Retinal pigment epithelial cell (primary cell): ENCODE measurements around the gene TBC1D22A.

Experiments
- DNase-seq: peaks from one replicate; pipeline ENCODE4 v3.0.0-alpha.2; 2010; ENCODE audit warnings: low read depth
- H3K4me3 ChIP-seq: 2 replicates; pipeline ENCODE4 v1.5.1; 2011; ENCODE audit warnings: mild to moderate bottlenecking, low read length, control low read depth, moderate library complexity
- TF ChIP-seq, protein P1 (sequence below): conservative IDR thresholded peaks from 2 replicates; pipeline ENCODE4 v1.5.1; 2011; ENCODE audit warnings: low read depth, low read length, control low read depth, inconsistent platforms

TBC1D22A gene

DNA sequence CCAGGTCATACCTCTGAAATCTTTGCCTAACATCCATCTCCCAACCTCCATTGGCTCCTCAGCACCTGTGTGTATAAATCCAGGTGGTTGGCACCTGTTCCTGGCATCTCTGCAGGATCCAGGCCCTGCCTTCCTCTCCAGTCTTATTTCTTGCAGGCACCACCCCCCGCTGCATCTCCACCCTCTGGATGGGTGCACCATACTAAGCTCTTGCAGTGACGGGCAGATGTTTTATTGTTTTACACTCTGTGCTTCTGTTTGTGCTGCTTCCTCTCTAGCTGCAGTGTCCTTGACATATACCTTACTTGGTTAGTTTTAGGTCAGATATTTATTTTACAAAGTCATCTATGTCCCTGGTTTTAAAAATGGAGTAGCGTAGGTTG lies 102.6 kb downstream of the TBC1D22A start:
- H3K4me3 ChIP-seq, result no peak overlapping the region
- DNase-seq, result no peak
- TF ChIP-seq, protein P1, sequence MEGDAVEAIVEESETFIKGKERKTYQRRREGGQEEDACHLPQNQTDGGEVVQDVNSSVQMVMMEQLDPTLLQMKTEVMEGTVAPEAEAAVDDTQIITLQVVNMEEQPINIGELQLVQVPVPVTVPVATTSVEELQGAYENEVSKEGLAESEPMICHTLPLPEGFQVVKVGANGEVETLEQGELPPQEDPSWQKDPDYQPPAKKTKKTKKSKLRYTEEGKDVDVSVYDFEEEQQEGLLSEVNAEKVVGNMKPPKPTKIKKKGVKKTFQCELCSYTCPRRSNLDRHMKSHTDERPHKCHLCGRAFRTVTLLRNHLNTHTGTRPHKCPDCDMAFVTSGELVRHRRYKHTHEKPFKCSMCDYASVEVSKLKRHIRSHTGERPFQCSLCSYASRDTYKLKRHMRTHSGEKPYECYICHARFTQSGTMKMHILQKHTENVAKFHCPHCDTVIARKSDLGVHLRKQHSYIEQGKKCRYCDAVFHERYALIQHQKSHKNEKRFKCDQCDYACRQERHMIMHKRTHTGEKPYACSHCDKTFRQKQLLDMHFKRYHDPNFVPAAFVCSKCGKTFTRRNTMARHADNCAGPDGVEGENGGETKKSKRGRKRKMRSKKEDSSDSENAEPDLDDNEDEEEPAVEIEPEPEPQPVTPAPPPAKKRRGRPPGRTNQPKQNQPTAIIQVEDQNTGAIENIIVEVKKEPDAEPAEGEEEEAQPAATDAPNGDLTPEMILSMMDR, result no peak

DNA sequence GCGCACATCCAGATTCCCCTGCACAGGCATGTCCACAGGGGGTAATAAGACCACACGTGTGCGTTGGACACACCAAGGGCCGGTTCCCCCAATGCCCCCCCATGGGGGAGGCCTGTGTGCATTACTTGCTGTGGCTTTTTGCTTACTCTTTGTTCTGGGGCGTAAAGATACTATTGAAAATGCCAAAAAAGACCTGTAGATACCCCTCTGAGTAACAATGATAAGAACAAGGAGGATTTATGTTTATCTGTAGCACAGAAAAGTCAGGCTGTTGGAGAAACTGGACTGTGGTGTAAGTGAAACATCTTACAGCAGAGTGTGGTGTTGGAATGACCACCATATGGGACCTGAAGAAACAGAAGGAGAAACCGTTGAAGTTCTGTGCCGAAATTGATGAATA lies 103.2 kb downstream of the TBC1D22A start:
- no peak for DNase-seq
- no peak overlapping the region for H3K4me3 ChIP-seq
- TF ChIP-seq, protein P1, result no peak

DNA sequence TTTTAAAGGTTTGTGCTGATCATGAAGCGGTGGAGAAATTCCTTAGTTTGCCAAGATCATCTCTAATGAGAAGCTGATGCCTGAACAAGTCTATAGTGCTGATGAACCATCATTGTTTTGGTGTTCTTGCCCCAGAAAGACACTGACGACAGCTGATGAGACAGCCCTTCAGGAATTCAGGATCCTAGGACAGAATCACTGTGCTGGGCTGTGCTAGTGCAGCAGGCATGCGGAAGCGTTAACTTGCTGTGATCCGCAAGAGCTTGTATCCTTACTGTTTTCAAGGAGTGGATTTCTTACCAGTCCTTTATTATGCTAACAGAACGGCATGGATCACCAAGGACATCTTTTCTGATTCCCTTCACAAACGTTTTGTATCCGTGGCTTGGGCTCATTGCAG lies 104.1 kb downstream of the TBC1D22A start:
- DNase-seq, result no peak
- TF ChIP-seq, protein P1, result no peak
- H3K4me3 ChIP-seq, result no peak overlapping the region

DNA sequence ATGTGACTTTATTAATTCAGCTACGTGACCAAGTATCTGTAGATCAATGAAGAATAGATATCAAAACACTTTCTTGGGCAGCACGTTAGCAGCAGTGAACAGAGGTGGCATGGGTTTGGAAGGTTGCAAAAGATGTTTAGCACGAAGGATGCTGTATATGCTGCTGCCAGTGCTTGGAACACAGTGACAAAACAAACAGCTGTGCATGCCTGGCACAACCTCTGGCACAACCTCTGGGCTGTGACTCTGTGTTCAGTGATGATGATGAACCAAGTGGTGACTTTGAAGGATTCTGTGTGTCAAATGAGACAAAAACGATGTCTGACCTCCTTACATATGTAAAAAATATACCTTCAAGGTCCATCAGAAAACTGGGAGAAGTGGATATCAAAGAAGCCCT lies 104.7 kb downstream of the TBC1D22A start:
- DNase-seq, result no peak
- TF ChIP-seq, protein P1, result no peak
- no peak overlapping the region for H3K4me3 ChIP-seq

DNA sequence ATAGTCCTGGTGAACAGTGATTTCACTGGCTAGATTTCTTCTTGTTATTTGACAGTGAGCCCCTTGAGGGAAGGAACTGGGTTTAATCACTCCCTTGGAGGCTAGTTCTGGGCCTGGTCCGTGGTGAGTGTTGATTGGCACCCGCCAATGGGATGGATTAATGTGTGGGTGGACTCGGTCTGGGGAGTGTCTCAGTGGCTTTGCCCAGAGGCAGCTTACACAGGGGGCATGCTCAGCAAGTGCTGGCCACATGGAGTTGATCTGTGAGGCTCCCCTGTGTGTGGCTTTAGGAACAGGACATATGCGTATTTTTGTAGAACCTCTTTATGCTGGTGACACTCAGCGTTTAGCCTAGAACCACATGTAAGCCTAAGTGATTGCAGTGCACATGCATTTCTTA lies 106.9 kb downstream of the TBC1D22A start:
- TF ChIP-seq, protein P1, result no peak
- H3K4me3 ChIP-seq, result no peak overlapping the region
- DNase-seq, result no peak

DNA sequence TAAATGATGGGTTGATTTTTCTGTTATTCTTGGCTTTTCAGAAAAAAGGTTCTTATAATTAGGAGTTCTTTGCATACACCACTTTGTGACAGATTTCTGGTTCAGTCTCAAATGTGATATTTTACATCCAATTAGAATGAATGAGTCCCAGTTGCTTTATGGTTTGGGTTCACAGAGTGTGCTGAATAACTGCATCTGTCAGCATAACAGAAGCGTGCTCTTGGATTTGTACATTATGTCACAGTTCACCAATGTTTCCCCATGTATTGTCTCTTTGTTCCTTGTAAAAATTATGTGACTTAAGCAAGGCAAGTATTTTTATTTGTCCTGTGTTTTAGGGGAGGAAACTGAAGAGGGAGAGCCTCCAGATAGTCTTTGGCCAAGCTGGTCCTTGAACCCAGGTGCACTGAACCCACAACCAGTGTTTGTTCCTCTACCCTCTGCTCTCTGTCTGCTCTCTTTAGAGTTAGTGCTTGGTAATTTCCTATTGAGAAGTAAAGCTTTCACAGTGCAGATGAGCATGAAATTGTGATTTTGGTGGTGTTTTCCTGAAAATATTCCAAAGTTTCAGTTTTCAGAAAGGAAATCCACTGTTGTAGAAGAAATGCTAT lies 107.5 kb downstream of the TBC1D22A start:
- TF ChIP-seq, protein P1, result no peak
- DNase-seq, result no peak
- no peak overlapping the region for H3K4me3 ChIP-seq

DNA sequence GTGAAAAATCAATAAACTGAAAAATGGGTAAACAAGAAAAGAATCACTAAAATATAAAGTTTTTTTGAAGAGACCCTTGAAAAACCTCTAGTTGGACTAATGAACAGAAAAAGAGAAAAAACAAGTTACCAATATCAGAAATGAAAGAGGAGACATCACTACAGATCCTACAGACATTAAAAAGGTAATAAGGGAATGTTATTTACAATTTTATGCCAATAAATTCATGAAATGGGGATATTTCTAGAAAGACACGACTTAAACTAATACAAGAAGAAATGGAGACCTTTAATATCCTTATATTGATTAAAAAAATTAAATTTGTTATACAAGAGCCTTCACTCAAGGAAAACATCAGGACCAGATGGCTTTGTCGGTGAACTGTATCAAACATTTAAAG lies 109.4 kb downstream of the TBC1D22A start:
- DNase-seq, result no peak
- no peak overlapping the region for H3K4me3 ChIP-seq

More for the DNA sequence above, 109.4 kb downstream of the TBC1D22A start:
- TF ChIP-seq, protein P1, result no peak
